H1 (cell line): ENCODE data around the gene C22orf23. TPM values are rescaled to one million over a fixed set of nuclear protein-coding genes. Genes with fewer than 3 reads are reported as not detected.
A peak's percentile ranks its signal among the peaks of the same experiment; 100 is the strongest.

ENCODE experiments used
- CTCF ChIA-PET: fragments of 300-600 bp; sonication (Branson Sonifier 250); formaldehyde crosslinking; loops from one replicate; lab custom pipeline; 2021; ENCODE audit not compliant: partially characterized antibody; lab: Charles Lee
- POLR2A ChIA-PET: fragments of 300-600 bp; sonication (Branson Sonifier 250); formaldehyde crosslinking; loops from one replicate; lab custom pipeline; 2021; ENCODE audit warnings: inconsistent platforms; ENCODE audit not compliant: partially characterized antibody; lab: Charles Lee
- DNase-seq, 2 experiments: peaks; one replicate each; pipeline versions ENCODE4 v3.0.0 to v3.0.0-alpha.2; 2010 to 2022; ENCODE audit warnings: low spot score in 2 of 2, low read depth in 1 of 2, mixed read lengths in 1 of 2
- FAIRE-seq: peaks from 2 replicates; lab custom pipeline; 2011; peaks lifted over from hg19 to GRCh38; lab: Jason Lieb, UNC
- H2AFZ ChIP-seq: 2 replicates; pipeline ENCODE4 v1.8.1; 2012; ENCODE audit warnings: low read length, inconsistent platforms
- H2AK5ac ChIP-seq: 2 replicates; pipeline ENCODE4 v1.6.1; 2013; ENCODE audit warnings: low read depth, low read length
- H2BK120ac ChIP-seq: replicated peaks from 2 replicates; pipeline ENCODE3; 2013; ENCODE audit warnings: low read depth, low read length, inconsistent platforms
- H2BK12ac ChIP-seq: 2 replicates; pipeline ENCODE4 v1.6.1; 2013; ENCODE audit warnings: low read depth, low read length
- H2BK15ac ChIP-seq: 2 replicates; pipeline ENCODE4 v1.6.1; 2013; ENCODE audit warnings: low read length
- H2BK20ac ChIP-seq: 2 replicates; pipeline ENCODE4 v1.6.1; 2013; ENCODE audit warnings: low read length
- H2BK5ac ChIP-seq: 2 replicates; pipeline ENCODE4 v1.6.1; 2013; ENCODE audit warnings: low read depth, low read length
- H3K14ac ChIP-seq: 2 replicates; pipeline ENCODE4 v1.6.1; 2013; ENCODE audit warnings: inconsistent platforms; ENCODE audit not compliant: insufficient read length
- H3K18ac ChIP-seq: 2 replicates; pipeline ENCODE4 v1.6.1; 2013; ENCODE audit warnings: low read length; ENCODE audit errors: extremely low read depth
- H3K23ac ChIP-seq: 2 replicates; pipeline ENCODE4 v1.6.1; 2013; ENCODE audit warnings: inconsistent platforms; ENCODE audit not compliant: insufficient read length
- H3K23me2 ChIP-seq: 2 replicates; pipeline ENCODE4 v1.6.1; 2013; ENCODE audit warnings: low read depth, low read length
- H3K27ac ChIP-seq: 2 replicates; pipeline ENCODE4 v1.6.1; 2011; ENCODE audit warnings: low read depth, low read length, inconsistent platforms
- H3K27me3 ChIP-seq, 4 experiments: replicated peaks in 1 of 4; 1 replicate in 1 of 4; 2 replicates in 3 of 4; pipeline versions ENCODE4 v1.6.1 to v1.8.1; 2011 to 2013; ENCODE audit warnings: low read length in 3 of 4, mild to moderate bottlenecking in 3 of 4, inconsistent platforms in 2 of 4, mixed read lengths in 2 of 4, moderate library complexity in 1 of 4; ENCODE audit not compliant: control insufficient read depth in 3 of 4, insufficient read depth in 3 of 4; ENCODE audit errors: extremely low read depth in 1 of 4
- H3K36me3 ChIP-seq, 4 experiments: 2 replicates each; pipeline versions ENCODE4 v1.6.1 to v1.8.1; 2011 to 2013; ENCODE audit warnings: mild to moderate bottlenecking in 4 of 4, low read length in 3 of 4, moderate library complexity in 2 of 4, control low read depth in 1 of 4, inconsistent platforms in 1 of 4; ENCODE audit not compliant: insufficient read depth in 4 of 4, control insufficient read depth in 2 of 4
- H3K4ac ChIP-seq: replicated peaks from 2 replicates; pipeline ENCODE3; 2013; ENCODE audit warnings: low read length, low read depth, mixed read lengths, inconsistent platforms; ENCODE audit not compliant: insufficient read length
- H3K4me1 ChIP-seq, 4 experiments: replicated peaks in 1 of 4; 1 replicate in 1 of 4; 2 replicates in 3 of 4; pipeline versions ENCODE4 v1.6.1 to v1.8.1; 2011 to 2013; ENCODE audit warnings: low read length in 3 of 4, inconsistent platforms in 2 of 4, mixed read lengths in 1 of 4; ENCODE audit not compliant: insufficient read depth in 4 of 4, control insufficient read depth in 3 of 4
- H3K4me2 ChIP-seq, 2 experiments: 2 replicates each; pipeline versions ENCODE4 v1.6.1 to v1.8.1; 2011 to 2013; ENCODE audit warnings: low read depth in 2 of 2, low read length in 2 of 2, control low read depth in 1 of 2, inconsistent platforms in 1 of 2, mild to moderate bottlenecking in 1 of 2; ENCODE audit not compliant: insufficient read depth in 1 of 2
- H3K4me3 ChIP-seq, 4 experiments: fragments of 200-600, 300-600 bp in 1 of 4; sonication (generic), shearing (Covaris generic), sonication (Bioruptor Twin) in 1 of 4; 2 replicates each; pipeline versions ENCODE4 v1.5.1 to v1.8.1; 2011 to 2016; ENCODE audit warnings: low read length in 4 of 4, low read depth in 3 of 4, control low read depth in 2 of 4, inconsistent platforms in 2 of 4, mild to moderate bottlenecking in 2 of 4, mixed read lengths in 1 of 4, moderate library complexity in 1 of 4; ENCODE audit not compliant: insufficient read depth in 2 of 4; ENCODE audit errors: extremely low read depth in 1 of 4
- H3K56ac ChIP-seq: replicated peaks from 2 replicates; pipeline ENCODE3; 2013; ENCODE audit warnings: low read depth, mild to moderate bottlenecking, mixed read lengths, low read length, inconsistent platforms; ENCODE audit not compliant: insufficient read length
- H3K79me1 ChIP-seq: 2 replicates; pipeline ENCODE4 v1.6.1; 2013; ENCODE audit warnings: low read depth, low read length, control low read depth
- H3K79me2 ChIP-seq, 2 experiments: 2 replicates each; pipeline versions ENCODE4 v1.6.1 to v1.8.1; 2012 to 2013; ENCODE audit warnings: low read length in 2 of 2, mild to moderate bottlenecking in 2 of 2, inconsistent platforms in 1 of 2; ENCODE audit not compliant: insufficient read depth in 2 of 2, control insufficient read depth in 1 of 2
- H3K9ac ChIP-seq, 4 experiments: replicated peaks in 1 of 4; 1 replicate in 1 of 4; 2 replicates in 3 of 4; pipeline versions ENCODE4 v1.6.1 to v1.8.1; 2011 to 2013; ENCODE audit warnings: low read depth in 3 of 4, low read length in 3 of 4, control low read depth in 2 of 4, mild to moderate bottlenecking in 2 of 4, moderate library complexity in 2 of 4, inconsistent platforms in 1 of 4; ENCODE audit errors: extremely low read depth in 1 of 4
- H3K9me3 ChIP-seq, 2 experiments: 2 replicates each; pipeline versions ENCODE4 v1.6.1 to v1.8.1; 2012 to 2013; ENCODE audit warnings: mild to moderate bottlenecking in 2 of 2, moderate library complexity in 2 of 2, control low read depth in 1 of 2, inconsistent platforms in 1 of 2, low read depth in 1 of 2, low read length in 1 of 2, mixed read lengths in 1 of 2; ENCODE audit not compliant: insufficient read depth in 2 of 2
- H4K20me1 ChIP-seq, 2 experiments: replicated peaks in 1 of 2; 2 replicates each; pipeline versions ENCODE3 to v1.8.1; 2011 to 2013; ENCODE audit warnings: inconsistent platforms in 2 of 2, low read length in 2 of 2, mild to moderate bottlenecking in 1 of 2; ENCODE audit not compliant: insufficient read depth in 2 of 2, control insufficient read depth in 1 of 2
- H4K5ac ChIP-seq: 2 replicates; pipeline ENCODE4 v1.6.1; 2013; ENCODE audit warnings: low read length, low read depth, mixed read lengths, inconsistent platforms; ENCODE audit not compliant: insufficient read length
- H4K8ac ChIP-seq: 2 replicates; pipeline ENCODE4 v1.8.0; 2013; ENCODE audit warnings: mild to moderate bottlenecking, moderate library complexity, low read length, inconsistent platforms; ENCODE audit not compliant: insufficient read depth; ENCODE audit errors: extremely low read depth
- H4K91ac ChIP-seq: replicated peaks from 2 replicates; pipeline ENCODE3; 2013; ENCODE audit warnings: low read length, mixed read lengths, inconsistent platforms; ENCODE audit not compliant: insufficient read length
- ATF2 ChIP-seq: IDR thresholded peaks from 2 replicates; pipeline ENCODE4 v1.6.1; 2012; ENCODE audit warnings: low read length, inconsistent platforms
- TEAD4 ChIP-seq: IDR thresholded peaks from 2 replicates; pipeline ENCODE4 v1.6.1; 2012; ENCODE audit warnings: low read depth, low read length, inconsistent platforms, mixed read lengths
- WGBS, 2 experiments: shearing (Covaris generic) in 1 of 2; methylation state at CpG; one replicate each; pipeline versions ENCODE4 v1.1.6 to v1.1.7; 2013 to 2015; ENCODE audit warnings: low lambda C conversion rate in 2 of 2, mixed read lengths in 2 of 2, inconsistent platforms in 1 of 2, low coverage in 1 of 2, missing lambda C conversion rate in 1 of 2; ENCODE audit not compliant: insufficient replicate concordance in 2 of 2, insufficient coverage in 1 of 2, insufficient read length in 1 of 2; ENCODE audit errors: extremely low coverage in 1 of 2, missing lambda C conversion rate in 1 of 2; 5-methylcytosine and 5-hydroxymethylcytosine counted together
- polyA plus RNA-seq, 7 experiments: library from polyadenylated mRNA; depleted of rRNA in 3 of 7; stranded (reverse) in 5 of 7; unstranded in 2 of 7; fragments of >200 nt in 5 of 7; fragments of 200-250 nt in 2 of 7; gene quantifications; 1 replicate in 5 of 7; 2 replicates in 1 of 7; 4 replicates in 1 of 7; pipeline versions ENCODE4 v1.2.1 to v1.2.3, GENCODE V29; 2011 to 2013; ENCODE audit warnings: missing spikeins in 2 of 7, mixed read lengths in 2 of 7
- total RNA-seq: library from RNA; stranded (reverse); fragmentation: NEBNext Ultra II Directional; extraction: Animal tissue kit (Norgen Biotek cat#: 25700); gene quantifications from 2 replicates; pipeline ENCODE4 v1.2.1, GENCODE V29; 2021

Gene C22orf23
- total and polyA plus RNA-seq, 2 of the 8 experiments (the other 6 are each of a cell fraction or from before 2014, with no cell fraction given) = 0.50 to 0.54 TPM

- CTCF ChIA-PET = interaction anchor here (0.9 to 5.3 kb wide), 23 partner anchors 10 to 195 kb away, joined by 3 to 48 read pairs (median 7); partner anchors contain the start of genes C22orf23 and POLR2F
Observed at GRCh38 chr22:37965940-37966664, 12.7 kb upstream of the C22orf23 start.

More at GRCh38 chr22:37965940-37966664, 12.7 kb upstream of the C22orf23 start:
- no peak overlapping the region for H2AFZ ChIP-seq
- no peak overlapping the region for H3K4me3 ChIP-seq
- H2BK5ac ChIP-seq = peak overlapping the region; percentile 2; the same call in 1 of the 2 replicates
- H3K4ac ChIP-seq = no peak overlapping the region
- H3K79me2 ChIP-seq = 0 out of 4 replicates have a peak, but pooled peaks cover 0 to 3% of the 10 kb centered on the region in 2 experiments
- no peak overlapping the region; a peak in 1 of 7 replicates for H3K9ac ChIP-seq
- H3K18ac ChIP-seq = no peak overlapping the region
- no peaks in the 10 kb centered on the region for H3K27me3 ChIP-seq
- H4K91ac ChIP-seq = no peak overlapping the region
- H3K79me1 ChIP-seq = peaks cover 9% of the 10 kb centered on the region
- no peak overlapping the region for H3K27ac ChIP-seq
- H3K23ac ChIP-seq = no peak overlapping the region
- WGBS, 2 experiments = 92% methylated on average over 9 of the region's 9 CpGs; no CpG with 5 or more reads in 1 of the 2 experiments
- H4K8ac ChIP-seq = no peak overlapping the region
- POLR2A ChIA-PET = interaction anchor here (0.6 to 1.5 kb wide), 6 partner anchors 10 to 103 kb away, joined by 3 to 5 read pairs (median 3); partner anchors contain the start of genes C22orf23, MICALL1 and POLR2F
- H3K4me1 ChIP-seq = peaks cover 0 to 5% (median 3%) of the 10 kb centered on the region in 4 experiments; a peak in 4 of 7 replicates
- no peak for TF ChIP-seq ATF2
- 0 out of 2 replicates have a peak, but pooled peaks have one; percentile 21 for TF ChIP-seq TEAD4
- H3K9me3 ChIP-seq = no peaks in the 10 kb centered on the region
- FAIRE-seq (no peak), DNase-seq (no peak)
- no peak overlapping the region for H3K56ac ChIP-seq
- no peak overlapping the region for H2BK15ac ChIP-seq
- no peak overlapping the region for H2BK12ac ChIP-seq
- H3K36me3 ChIP-seq = peaks cover 9 to 34% (median 21%) of the 10 kb centered on the region in 4 experiments; a peak in 7 of 8 replicates
- peaks cover 2% of the 10 kb centered on the region; the same call in 1 of the 2 replicates for H3K23me2 ChIP-seq
- H4K5ac ChIP-seq = no peak overlapping the region
- no peak overlapping the region for H3K14ac ChIP-seq
- H4K20me1 ChIP-seq = peaks cover 2 to 3% of the 10 kb centered on the region in 2 experiments
- no peak overlapping the region for H2BK120ac ChIP-seq
- H2AK5ac ChIP-seq = no peak overlapping the region
- no peak overlapping the region for H2BK20ac ChIP-seq
- H3K4me2 ChIP-seq = no peak overlapping the region
